GM18499 (cell line): ENCODE measurements around the gene RLN1.
"Not testable (repeated sequence)": the region's sequence is repeated elsewhere in the genome, so short reads cannot be mapped to it uniquely, and the experiment has no call there.

Experiments used
- ATAC-seq: cut with Tn5 transposase; IDR thresholded peaks from one replicate; pipeline ENCODE4 v1.9.1; 2021; ENCODE audit warnings: moderate number of reproducible peaks; ENCODE audit not compliant: insufficient read depth, unreplicated experiment

The RLN1 gene

GRCh38 chr9:5338992-5339981 is at the start of gene RLN1:
RLN1 (minus strand) TSS chr9:5339876; CDS start chr9:5339746, 130 bp downstream.
- ATAC-seq, result peak; percentile 89

- ATAC-seq, result no peak
Measured at GRCh38 chr9:5389109-5389732, 49.5 kb upstream of the RLN1 start.

GRCh38 chr9:5388026-5388819 is 48.5 kb upstream of the RLN1 start:
- no peak for ATAC-seq

GRCh38 chr9:5384436-5384835 is 44.8 kb upstream of the RLN1 start:
- ATAC-seq, result no peak

GRCh38 chr9:5382479-5382878 is 42.8 kb upstream of the RLN1 start:
- no peak for ATAC-seq

GRCh38 chr9:5375790-5376477 is 36.3 kb upstream of the RLN1 start:
- no peak for ATAC-seq

GRCh38 chr9:5375091-5375490 is 35.4 kb upstream of the RLN1 start:
- ATAC-seq, result no peak

GRCh38 chr9:5364294-5365024 is 24.8 kb upstream of the RLN1 start:
- peak; percentile 75 for ATAC-seq

- no peak for ATAC-seq
Measured at GRCh38 chr9:5361326-5362010, 21.8 kb upstream of the RLN1 start.

- no peak for ATAC-seq
Measured at GRCh38 chr9:5360341-5360740, 20.7 kb upstream of the RLN1 start.

- no peak for ATAC-seq
Measured at GRCh38 chr9:5357431-5358105, 17.9 kb upstream of the RLN1 start.

GRCh38 chr9:5355817-5356216 is 16.1 kb upstream of the RLN1 start:
- ATAC-seq, result no peak

- ATAC-seq, result no peak
Measured at GRCh38 chr9:5355226-5355625, 15.6 kb upstream of the RLN1 start.

- ATAC-seq, result no peak
Measured at GRCh38 chr9:5354184-5354583, 14.5 kb upstream of the RLN1 start.

- no peak for ATAC-seq
Measured at GRCh38 chr9:5352637-5353248, 13.1 kb upstream of the RLN1 start.

- ATAC-seq, result no peak
Measured at GRCh38 chr9:5336688-5337087, 3.0 kb downstream of the RLN1 start.

- ATAC-seq, result not testable (repeated sequence)
Measured at GRCh38 chr9:5331276-5331675, 8.4 kb downstream of the RLN1 start.
